T47D (cell line): Measurements from ENCODE around the gene GFRAL.

ENCODE experiments used
- DNase-seq, 2 experiments: peaks; one replicate each; pipeline versions ENCODE4 v3.0.0 to v3.0.0-alpha.2; 2011 to 2012; ENCODE audit warnings: low read depth in 1 of 2, low spot score in 1 of 2
- JUND ChIP-seq: IDR thresholded peaks from 2 replicates; pipeline ENCODE4 v1.6.1; 2012; ENCODE audit warnings: low read depth
- in situ Hi-C: cut with HindIII; loops from 2 replicates; pipeline ENCODE4 v1.10.0; 2016; ENCODE audit warnings: low sequenced_read_pairs, low pct_unique_long_range_greater_than_20kb

The GFRAL gene

GRCh38 chr6:55379471-55379870 lies 52.2 kb downstream of the GFRAL start:
- in situ Hi-C loops, result no loop called here
- no peak for DNase-seq
- TF ChIP-seq JUND, result no peak

GRCh38 chr6:55379895-55380294 lies 52.6 kb downstream of the GFRAL start:
- no peak for DNase-seq
- in situ Hi-C loops, result no loop called here
- no peak for TF ChIP-seq JUND

GRCh38 chr6:55388211-55388610 lies 60.9 kb downstream of the GFRAL start:
- no peak for TF ChIP-seq JUND

GRCh38 chr6:55395871-55396270 lies 68.6 kb downstream of the GFRAL start:
- no peak for TF ChIP-seq JUND
- in situ Hi-C loops, result no loop called here
- DNase-seq, result no peak

More at GRCh38 chr6:55388211-55388610, 60.9 kb downstream of the GFRAL start:
- DNase-seq, result no peak
- in situ Hi-C loops, result no loop called here

GRCh38 chr6:55397986-55398385 lies 70.7 kb downstream of the GFRAL start:
- no peak for TF ChIP-seq JUND
- in situ Hi-C loops, result no loop called here
- DNase-seq, result no peak

- TF ChIP-seq JUND, result no peak
- DNase-seq, result no peak
- in situ Hi-C loops, result no loop called here
These were observed 72.1 kb downstream of the GFRAL start for GRCh38 chr6:55399351-55399750.

- in situ Hi-C loops, result no loop called here
- no peak for DNase-seq
- no peak for TF ChIP-seq JUND
These were observed 78.4 kb downstream of the GFRAL start for GRCh38 chr6:55405474-55406235.

- no peak for DNase-seq
- TF ChIP-seq JUND, result no peak
- in situ Hi-C loops, result no loop called here
These were observed 83.4 kb downstream of the GFRAL start for GRCh38 chr6:55410674-55411073.

GRCh38 chr6:55423933-55424332 lies 96.7 kb downstream of the GFRAL start:
- in situ Hi-C loops, result no loop called here
- no peak for TF ChIP-seq JUND
- no peak for DNase-seq

GRCh38 chr6:55433446-55434130 lies 106.3 kb downstream of the GFRAL start:
- in situ Hi-C loops, result no loop called here
- no peak for TF ChIP-seq JUND
- DNase-seq, result peak in 1 of 2 experiments; percentile 7

GRCh38 chr6:55437141-55437540 lies 109.9 kb downstream of the GFRAL start:
- DNase-seq, result no peak
- no peak for TF ChIP-seq JUND
- in situ Hi-C loops, result no loop called here

- DNase-seq, result no peak
- in situ Hi-C loops, result no loop called here
- no peak for TF ChIP-seq JUND
These were observed 110.9 kb downstream of the GFRAL start for GRCh38 chr6:55438203-55438602.
